Hippocampal formation (tissue), 2 donors: ENCODE measurements around the gene DNASE1L1.

Experiments used
- DNase-seq, 2 donors: peaks; one replicate each; lab custom pipeline; 2025; lab: John Stamatoyannopoulos, UW

The DNASE1L1 gene

GRCh38 chrX:154436374-154436982 is 27.4 kb upstream of the DNASE1L1 start:
- no peak for DNase-seq

GRCh38 chrX:154435171-154435733 is 26.2 kb upstream of the DNASE1L1 start:
- no peak for DNase-seq

- DNase-seq, result no peak
Observed at GRCh38 chrX:154434394-154435168, 25.5 kb upstream of the DNASE1L1 start.

GRCh38 chrX:154433605-154434004 is 24.6 kb upstream of the DNASE1L1 start:
- DNase-seq, result no peak

- DNase-seq, result no peak
Observed at GRCh38 chrX:154432210-154432609, 23.2 kb upstream of the DNASE1L1 start.

GRCh38 chrX:154431341-154431740 is 22.3 kb upstream of the DNASE1L1 start:
- DNase-seq, result no peak

GRCh38 chrX:154430916-154431315 is 21.9 kb upstream of the DNASE1L1 start:
- no peak for DNase-seq

- no peak for DNase-seq
Observed at GRCh38 chrX:154430479-154430878, 21.4 kb upstream of the DNASE1L1 start.

GRCh38 chrX:154429711-154430110 is 20.7 kb upstream of the DNASE1L1 start:
- no peak for DNase-seq

GRCh38 chrX:154428176-154429171 is 19.4 kb upstream of the DNASE1L1 start, which contains the start of gene ATP6AP1:
ATP6AP1 (plus strand) TSS chrX:154428677; CDS start chrX:154428693, 16 bp downstream.
- peak; percentile 80 to 88 for DNase-seq

- DNase-seq, result no peak
Observed at GRCh38 chrX:154426916-154427770, 18.1 kb upstream of the DNASE1L1 start.

- DNase-seq, result no peak
Observed at GRCh38 chrX:154420402-154420756, 11.3 kb upstream of the DNASE1L1 start.

GRCh38 chrX:154419688-154420401 is 10.8 kb upstream of the DNASE1L1 start:
- no peak for DNase-seq

- no peak for DNase-seq
Observed at GRCh38 chrX:154419189-154419588, 10.1 kb upstream of the DNASE1L1 start.

- DNase-seq, result no peak
Observed at GRCh38 chrX:154417157-154417556, 8.1 kb upstream of the DNASE1L1 start.

GRCh38 chrX:154413142-154413541 is 4.1 kb upstream of the DNASE1L1 start:
- DNase-seq, result no peak

GRCh38 chrX:154412468-154412867 is 3.4 kb upstream of the DNASE1L1 start:
- DNase-seq, result no peak

GRCh38 chrX:154411981-154412340 is 2.9 kb upstream of the DNASE1L1 start:
- DNase-seq, result no peak

- no peak for DNase-seq
Observed at GRCh38 chrX:154408659-154409221, 314 bp downstream of the DNASE1L1 start.

GRCh38 chrX:154404625-154405192 is 4.3 kb downstream of the DNASE1L1 start:
- DNase-seq, result no peak
